GM19468 (cell line): ENCODE data around the gene CIDEB.

Experiments
- ATAC-seq: cut with Tn5 transposase; IDR thresholded peaks from one replicate; pipeline ENCODE4 v1.9.1; 2021; ENCODE audit warnings: mild to moderate bottlenecking, moderate library complexity, moderate number of reproducible peaks; ENCODE audit not compliant: unreplicated experiment; ENCODE audit errors: extremely low read depth

Gene CIDEB

DNA sequence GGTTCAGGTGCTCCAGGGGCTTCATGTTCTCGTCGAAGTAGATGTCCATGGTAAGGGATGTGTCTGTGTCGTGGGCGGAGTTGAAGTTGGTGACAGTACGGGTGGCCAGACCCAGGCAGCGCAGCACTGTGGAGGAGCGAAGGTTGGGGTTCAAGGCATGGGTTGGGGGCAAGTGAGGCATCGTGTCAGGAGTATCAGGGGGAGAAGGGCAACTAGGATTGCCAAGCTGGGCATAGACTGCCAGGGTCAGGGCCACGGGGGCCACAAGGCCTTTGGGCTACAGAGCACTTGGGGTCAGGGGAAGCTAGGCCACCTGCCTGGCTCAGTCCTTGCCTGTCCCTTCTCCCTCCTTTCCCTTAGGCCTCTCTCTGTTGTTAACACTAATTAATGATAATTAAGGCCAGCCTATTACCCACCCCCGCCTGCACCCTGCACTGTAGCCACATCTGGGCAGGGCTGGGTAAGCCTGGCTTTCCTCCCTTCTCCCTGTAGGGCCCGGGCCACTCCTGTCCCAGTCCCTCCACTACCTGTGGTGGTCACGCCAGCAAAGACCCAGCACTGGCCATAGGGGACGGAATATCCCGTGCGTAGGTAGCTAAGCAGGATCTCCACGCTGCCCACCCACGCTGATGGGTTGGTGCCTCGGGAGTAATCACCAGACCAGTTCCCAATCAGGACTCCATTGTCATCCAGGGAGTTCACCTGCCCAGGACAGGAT lies 49.1 kb downstream of the CIDEB start:
- no peak for ATAC-seq

DNA sequence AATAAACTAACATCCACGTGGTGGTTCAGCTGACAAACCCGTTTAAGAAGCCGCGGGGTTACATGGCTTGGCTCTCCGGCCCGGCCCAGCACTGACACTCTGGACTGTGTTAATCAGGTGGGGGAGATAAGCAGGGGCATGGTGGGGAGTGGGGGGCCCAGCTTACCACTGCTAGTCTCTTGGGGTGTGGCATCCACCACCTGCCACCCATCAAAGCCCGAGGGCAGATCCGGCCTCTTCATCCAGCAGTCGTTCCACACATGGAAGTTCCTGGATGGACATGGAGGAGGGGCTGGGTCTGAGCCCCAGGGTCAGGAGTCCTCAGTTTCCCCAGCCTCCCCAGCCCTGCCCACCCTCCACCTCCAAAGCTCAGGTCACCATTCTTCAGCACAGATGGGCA lies 49.7 kb downstream of the CIDEB start:
- ATAC-seq: no peak

DNA sequence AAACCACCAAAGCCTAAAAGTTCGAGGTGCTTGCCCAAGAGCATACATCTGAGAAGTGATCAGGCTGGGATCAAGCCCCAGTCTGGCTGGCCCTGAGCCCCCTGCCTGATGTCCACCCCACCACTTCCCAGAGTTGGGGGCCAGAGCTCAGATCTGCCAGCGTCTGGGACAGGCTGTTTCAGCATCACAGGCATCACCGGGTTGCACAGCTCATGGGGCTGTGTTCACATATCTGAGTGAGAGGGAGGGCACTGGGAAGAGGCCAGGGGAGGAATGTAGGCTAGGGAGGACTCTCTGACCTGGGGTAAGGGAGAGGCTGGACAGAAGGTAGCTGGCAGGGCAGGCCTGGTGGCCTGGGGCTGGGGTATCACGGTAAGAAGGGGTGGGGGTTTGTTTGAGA lies 50.8 kb downstream of the CIDEB start:
- ATAC-seq: no peak

DNA sequence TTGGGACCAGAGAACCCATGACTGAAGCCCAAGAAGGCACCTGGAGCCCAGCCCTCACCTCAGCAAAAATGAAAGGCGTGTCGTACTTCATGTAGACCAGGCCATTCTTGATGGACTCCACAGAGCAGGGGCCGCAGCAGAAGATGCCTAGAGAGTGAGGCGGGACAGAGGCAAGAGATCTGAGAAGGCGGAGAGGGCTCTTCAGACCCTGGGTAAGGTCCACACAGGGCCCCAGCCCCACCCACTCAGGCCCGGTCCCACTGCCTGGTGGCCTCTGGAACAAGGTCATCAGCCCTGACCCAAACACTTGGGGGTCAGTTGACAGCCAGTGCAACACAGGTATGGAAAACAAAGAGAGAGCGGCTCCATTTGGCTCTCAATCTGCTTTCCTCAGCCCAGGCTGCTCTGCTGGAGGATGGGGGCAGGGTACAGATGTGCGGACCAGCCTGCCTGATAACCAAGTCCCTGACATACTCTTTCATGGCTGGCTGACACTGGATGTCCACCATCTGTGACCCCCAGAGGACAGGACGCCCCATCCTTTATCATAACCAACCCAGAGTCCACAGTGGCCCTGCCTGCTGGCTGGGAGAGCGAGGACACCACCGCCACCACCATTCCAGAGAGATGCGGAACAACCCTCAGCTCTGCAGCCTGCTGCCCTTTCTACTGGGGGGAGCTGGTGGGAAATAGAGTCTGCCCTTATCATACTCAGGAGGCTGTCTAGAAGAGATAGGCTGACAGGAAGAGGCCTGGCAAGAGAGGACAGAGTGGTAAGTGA lies 51.7 kb downstream of the CIDEB start:
- no peak for ATAC-seq

DNA sequence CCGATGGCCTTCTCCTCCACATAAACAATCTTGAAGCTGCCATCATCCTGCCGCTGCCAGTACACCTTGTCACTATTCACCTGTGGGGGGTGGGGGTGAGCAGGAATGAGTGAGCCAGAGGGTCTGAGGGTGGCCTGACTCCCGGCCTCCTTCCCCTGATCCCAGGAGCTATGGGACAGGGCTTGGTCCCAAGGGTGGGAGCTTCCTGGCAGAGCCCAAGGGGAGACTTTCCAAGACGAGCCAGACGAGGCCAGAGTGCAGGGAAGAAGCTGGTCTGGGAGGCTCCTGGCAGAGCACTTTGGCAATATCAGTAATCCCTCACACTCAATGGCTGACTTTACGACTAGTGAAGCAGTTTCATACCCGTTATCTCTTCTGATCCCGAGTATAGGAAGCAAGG lies 52.3 kb downstream of the CIDEB start:
- ATAC-seq: no peak
